Astrocyte of the cerebellum (primary cell): ENCODE data around the gene OMP.

Experiments
- DNase-seq: peaks from one replicate; pipeline ENCODE4 v3.0.0-alpha.2; 2011; ENCODE audit warnings: low read depth
- H3K4me3 ChIP-seq: 2 replicates; pipeline ENCODE4 v1.5.1; 2011; ENCODE audit warnings: mild to moderate bottlenecking, low read depth, low read length, moderate library complexity
- in situ Hi-C: cut with HindIII; loops from 2 replicates; pipeline ENCODE4 v1.10.0; 2017; ENCODE audit warnings: low sequenced_read_pairs
- TF ChIP-seq, protein P1 (sequence below): IDR thresholded peaks from 2 replicates; pipeline ENCODE4 v1.5.1; 2012; ENCODE audit warnings: low read length, low read depth, moderate library complexity, mild to moderate bottlenecking; ENCODE audit errors: missing control alignments

OMP gene

DNA sequence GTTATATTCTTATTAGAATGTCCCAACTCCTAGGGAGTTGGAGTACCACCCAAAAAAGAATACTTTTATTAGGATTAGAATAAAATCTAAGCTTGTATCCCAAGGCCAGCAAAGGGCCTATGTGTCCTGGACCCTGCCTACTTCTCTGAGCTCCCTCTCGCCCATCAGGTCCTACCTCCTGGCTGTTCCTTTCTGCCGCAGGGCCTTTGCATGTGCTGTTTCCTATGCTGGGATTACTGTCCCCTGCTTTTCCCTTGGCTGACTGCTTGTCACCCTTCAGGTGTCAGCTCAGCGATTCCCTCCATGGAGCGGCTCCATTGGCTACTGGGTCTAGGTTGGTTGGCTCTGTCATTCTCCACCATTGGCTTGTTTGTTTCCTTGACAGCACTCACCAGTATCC lies 38.8 kb downstream of the OMP start:
- no peak for DNase-seq
- in situ Hi-C loops = loop anchor here (10.0 kb wide), 1 partner anchor 77 kb away; the partner anchor contains the start of gene CAPN5
- H3K4me3 ChIP-seq = no peak overlapping the region
- TF ChIP-seq, protein P1, sequence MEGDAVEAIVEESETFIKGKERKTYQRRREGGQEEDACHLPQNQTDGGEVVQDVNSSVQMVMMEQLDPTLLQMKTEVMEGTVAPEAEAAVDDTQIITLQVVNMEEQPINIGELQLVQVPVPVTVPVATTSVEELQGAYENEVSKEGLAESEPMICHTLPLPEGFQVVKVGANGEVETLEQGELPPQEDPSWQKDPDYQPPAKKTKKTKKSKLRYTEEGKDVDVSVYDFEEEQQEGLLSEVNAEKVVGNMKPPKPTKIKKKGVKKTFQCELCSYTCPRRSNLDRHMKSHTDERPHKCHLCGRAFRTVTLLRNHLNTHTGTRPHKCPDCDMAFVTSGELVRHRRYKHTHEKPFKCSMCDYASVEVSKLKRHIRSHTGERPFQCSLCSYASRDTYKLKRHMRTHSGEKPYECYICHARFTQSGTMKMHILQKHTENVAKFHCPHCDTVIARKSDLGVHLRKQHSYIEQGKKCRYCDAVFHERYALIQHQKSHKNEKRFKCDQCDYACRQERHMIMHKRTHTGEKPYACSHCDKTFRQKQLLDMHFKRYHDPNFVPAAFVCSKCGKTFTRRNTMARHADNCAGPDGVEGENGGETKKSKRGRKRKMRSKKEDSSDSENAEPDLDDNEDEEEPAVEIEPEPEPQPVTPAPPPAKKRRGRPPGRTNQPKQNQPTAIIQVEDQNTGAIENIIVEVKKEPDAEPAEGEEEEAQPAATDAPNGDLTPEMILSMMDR = no peak

DNA sequence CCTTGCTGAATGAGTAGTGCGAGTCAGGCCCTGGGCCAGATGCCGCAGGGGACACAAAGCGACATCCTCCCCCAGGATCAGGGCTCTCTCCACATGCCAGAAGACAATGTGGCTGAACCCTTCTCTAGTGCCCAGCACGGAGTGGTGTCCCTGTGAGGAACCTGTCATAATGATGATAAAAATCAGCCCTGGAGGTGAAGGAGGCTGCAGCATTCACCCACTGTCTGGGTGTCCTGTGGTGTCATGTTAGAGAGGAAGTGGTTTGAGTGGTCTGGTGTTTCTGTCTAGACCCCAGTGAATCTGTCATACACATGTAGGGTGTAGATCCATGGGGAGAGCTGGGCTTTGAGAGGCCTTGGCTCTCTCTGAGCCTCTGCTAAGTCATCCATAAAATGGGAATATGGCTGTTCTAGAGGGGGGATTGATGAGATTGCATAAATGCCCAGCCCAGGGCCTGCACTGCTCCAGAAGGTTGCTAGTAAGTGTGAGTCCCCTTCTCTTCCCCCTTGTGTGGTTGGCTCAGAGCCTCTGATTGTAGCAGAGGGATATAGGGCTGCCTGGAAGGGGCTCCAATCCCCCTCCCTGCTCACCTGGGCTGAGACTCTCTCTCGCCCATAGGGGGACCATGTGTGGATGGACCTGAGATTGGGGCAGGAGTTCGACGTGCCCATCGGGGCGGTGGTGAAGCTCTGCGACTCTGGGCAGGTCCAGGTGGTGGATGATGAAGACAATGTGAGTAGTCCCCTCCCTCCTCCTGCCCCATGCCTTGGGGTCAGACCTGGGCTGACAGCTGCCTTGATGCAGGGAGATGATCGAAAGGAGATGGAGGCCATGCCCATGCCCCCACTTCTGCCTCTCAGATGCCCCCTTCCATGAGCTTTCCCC lies 39.7 kb downstream of the OMP start:
- H3K4me3 ChIP-seq = no peak overlapping the region
- TF ChIP-seq, protein P1 = no peak
- in situ Hi-C loops = loop anchor here (10.0 kb wide), 1 partner anchor 78 kb away; the partner anchor contains the start of gene CAPN5
- DNase-seq = no peak

DNA sequence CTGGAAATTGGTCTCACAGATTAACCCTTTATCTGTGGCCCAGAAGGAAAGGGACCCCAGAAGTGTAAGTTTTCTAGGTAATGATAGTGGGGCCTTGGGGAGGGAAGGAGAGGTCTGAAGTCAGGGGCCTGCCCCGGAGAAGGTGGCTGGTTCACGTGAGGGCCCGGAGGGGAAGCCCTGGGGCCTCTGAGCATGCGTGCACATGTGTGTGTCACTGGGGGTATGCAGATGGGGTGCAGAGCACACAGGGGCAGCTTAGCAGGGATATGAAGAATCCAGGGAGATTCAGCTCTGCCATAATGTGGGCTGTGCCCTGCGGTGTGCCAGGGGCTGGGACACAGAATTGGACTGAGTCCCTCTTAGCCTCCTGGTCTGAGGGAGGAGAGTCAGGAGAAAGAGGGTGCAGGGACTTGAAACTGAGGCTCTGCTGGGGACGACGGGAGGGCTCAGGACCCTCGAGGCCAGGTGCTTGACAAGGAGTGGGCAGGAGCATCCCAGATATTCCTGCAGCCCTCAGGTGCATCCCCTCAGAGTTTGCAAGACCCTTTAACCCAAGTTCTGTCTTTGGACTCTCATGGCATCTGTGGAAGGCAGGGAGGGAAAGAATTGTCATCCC lies 40.9 kb downstream of the OMP start:
- in situ Hi-C loops = loop anchor here (10.0 kb wide), 1 partner anchor 79 kb away; the partner anchor contains the start of gene CAPN5
- DNase-seq = no peak
- TF ChIP-seq, protein P1 = no peak
- H3K4me3 ChIP-seq = no peak overlapping the region

DNA sequence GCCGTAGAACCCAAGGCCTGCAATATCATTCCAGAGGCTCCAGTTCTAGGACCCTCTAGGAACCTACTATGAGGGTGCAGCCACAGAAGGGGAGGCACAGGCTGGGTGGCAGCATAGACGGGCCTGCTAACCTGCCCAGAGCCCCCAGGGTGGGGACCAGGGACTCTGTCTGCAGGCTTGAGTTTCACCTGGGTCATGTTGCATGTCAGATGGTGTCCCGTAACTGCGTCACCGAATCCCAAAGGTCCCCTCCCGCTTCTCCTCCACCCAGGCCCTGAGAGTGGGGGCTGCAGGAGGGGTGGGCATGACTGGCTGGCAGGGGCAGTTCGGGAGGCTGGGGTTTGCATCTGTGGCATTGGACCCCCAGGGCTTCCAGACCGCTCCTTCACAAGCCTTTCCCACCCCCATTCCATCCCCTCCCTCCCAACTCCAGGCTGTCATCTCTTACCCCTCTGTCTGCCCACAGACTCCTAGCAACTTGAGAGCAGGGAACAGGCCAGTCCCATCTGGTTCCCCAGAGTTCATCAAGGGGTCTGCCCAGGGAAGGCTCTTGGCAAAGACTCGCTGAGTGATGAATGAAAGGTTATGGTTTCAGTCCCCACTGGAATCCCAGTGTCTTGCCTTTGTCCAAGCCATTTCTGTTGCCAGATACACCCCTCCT lies 41.7 kb downstream of the OMP start:
- in situ Hi-C loops = loop anchor here (10.0 kb wide), 1 partner anchor 80 kb away; the partner anchor contains the start of gene CAPN5
- TF ChIP-seq, protein P1 = no peak

DNA sequence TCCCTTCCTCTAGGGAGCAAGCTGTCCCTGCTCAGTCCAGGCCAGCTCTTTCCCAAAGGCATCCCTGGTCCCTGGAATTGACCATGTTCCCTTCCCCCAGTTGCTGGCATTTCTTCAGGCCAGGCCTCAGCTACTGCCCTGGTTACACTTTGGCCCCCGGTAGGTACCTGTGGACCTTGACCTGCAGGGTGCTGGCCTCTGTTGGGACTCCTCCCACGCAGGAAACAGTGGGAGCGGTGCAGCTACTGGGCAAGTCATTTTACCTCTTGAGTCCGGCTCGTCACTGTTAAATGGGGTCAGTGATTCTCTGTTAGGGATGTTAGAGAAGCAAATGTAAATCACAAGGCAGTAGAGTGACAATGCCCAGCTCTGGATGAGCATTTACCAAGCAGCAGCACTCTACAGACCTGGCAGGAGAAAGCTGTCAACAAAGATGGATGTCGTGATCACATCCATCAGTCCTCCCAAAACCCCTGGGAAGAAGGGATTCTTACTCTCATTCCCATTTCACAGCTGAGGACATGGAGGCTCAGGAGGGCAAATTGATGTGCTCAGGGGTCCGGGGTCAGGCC lies 42.3 kb downstream of the OMP start:
- DNase-seq = no peak
- TF ChIP-seq, protein P1 = no peak
- no peak overlapping the region for H3K4me3 ChIP-seq
- in situ Hi-C loops = loop anchor here (10.0 kb wide), 1 partner anchor 80 kb away; the partner anchor contains the start of gene CAPN5

More for the DNA sequence above, 41.7 kb downstream of the OMP start:
- no peak overlapping the region for H3K4me3 ChIP-seq
- no peak for DNase-seq
